Stimulated activated CD8-positive, alpha-beta memory T cell treated with anti-CD3 and anti-CD28 coated beads, Interleukin-7, amount 100 ng/mL, for 48 hours (primary cell): ENCODE measurements around the gene MRPL38.

ENCODE experiments used
- DNase-seq, 2 donors: peaks; one replicate each; pipeline ENCODE4 v3.0.0-alpha.2; 2020; ENCODE audit warnings: low read depth in 1 of 2; ENCODE audit errors: extremely low read depth in 1 of 2

MRPL38 gene

DNA sequence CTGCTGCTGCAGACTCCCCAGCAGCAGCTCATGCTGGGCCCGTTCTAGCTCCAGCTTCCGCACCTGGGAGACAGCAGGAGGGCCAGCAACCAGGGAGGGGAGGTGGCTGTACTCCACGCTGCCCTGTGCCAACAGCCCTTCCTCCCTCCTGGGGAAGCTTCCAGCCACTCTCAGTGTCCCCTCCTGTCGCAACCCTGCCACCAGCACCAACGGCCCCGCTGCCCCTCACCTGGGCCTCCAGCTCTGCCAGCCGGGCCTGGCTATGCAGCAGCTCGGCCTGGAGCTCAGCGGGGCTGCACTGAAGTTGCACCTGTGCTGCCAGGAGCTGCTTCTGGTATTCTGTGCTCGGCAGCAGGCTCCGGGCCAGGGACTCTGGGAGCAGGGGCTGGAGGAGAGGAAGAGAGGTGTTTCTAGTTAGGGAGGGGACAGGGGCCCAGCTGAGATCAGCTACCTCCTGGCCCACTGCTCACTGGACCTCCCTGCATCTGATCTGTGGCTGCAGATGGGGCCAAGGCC is 15.4 kb upstream of the MRPL38 start:
- no peak for DNase-seq

DNA sequence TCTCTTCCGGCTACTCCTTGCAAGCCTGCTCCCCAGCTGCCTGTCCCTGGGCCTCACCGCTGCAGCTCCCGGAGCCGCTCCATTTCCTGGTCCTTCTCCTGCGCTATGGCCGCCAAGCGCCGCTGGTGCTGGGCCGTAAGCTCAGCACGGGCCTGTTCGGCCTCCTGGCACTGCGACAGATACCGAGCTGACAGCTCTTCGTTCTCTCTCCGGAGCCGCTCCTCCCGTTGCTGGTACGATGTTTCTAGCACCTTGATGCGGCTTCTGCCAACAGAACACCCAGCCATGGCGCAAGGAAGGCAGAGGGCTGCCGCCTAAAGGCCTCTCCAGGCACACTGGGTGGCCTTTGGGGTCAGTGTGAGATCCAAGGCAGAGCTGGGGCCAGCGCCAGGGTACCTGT is 14.9 kb upstream of the MRPL38 start:
- no peak for DNase-seq

DNA sequence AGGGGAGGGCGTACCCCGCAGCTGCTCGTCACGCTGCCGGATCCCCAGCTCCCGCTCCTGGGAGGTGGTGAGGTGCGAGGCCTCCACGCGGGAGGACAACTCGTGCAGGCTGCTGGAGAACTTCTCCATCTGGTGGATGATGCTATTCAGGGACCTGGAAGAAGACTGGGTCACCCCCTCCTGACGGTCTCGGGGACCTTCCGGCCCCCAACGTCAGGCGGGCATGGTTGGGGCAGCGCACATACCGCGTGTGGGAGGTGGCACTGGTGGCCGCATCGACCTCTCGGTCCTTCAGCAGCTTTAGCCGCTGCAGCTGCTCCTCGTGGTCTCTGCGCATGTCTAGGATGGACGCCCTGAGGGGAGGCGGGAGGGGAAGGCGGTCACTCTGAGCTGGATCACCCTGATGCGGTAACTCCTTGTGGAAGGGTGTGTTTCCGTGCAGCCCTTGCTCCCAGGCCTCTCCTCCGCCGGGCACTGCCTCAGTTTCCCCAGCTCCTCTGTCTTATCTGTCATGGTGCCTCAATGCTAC is 13.3 kb upstream of the MRPL38 start:
- no peak for DNase-seq

DNA sequence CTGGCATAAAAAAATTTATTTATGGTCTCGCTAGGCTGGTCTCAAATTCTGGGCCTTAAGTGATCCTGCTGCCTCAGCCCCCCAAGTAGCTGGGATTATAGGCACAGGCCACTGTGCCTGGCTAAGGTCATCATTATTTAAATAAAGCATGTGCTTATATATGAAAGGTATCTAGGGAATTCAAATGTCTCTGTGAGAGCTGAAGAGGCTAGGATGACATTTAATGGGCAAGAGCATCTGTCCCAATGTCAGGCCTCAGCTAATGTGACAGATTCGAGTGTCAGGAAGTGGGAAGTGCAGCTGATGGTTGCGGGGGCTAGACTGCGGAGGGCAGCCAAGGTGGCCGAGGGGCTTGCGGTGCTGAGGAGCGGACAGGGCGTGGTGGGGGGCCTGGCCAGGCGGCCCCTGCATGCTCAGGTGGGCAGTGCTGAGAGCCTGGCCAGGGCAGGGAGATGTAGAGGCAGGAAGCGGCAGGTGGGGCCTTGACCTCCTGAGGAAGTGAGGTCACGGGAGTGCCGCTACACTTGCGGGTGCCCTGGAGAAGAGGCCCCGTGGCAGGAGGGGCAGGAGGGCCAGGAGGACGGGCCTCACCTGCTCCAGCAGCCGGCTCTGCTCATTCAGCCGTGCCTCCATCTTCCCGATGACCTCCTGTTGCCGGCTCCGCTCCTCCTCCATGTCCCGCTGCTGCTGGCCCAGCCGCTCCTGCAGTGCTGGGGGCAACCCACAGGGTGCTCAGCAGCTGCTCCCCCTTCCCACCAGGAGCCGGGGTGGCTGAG is 12.6 kb upstream of the MRPL38 start:
- DNase-seq: no peak

DNA sequence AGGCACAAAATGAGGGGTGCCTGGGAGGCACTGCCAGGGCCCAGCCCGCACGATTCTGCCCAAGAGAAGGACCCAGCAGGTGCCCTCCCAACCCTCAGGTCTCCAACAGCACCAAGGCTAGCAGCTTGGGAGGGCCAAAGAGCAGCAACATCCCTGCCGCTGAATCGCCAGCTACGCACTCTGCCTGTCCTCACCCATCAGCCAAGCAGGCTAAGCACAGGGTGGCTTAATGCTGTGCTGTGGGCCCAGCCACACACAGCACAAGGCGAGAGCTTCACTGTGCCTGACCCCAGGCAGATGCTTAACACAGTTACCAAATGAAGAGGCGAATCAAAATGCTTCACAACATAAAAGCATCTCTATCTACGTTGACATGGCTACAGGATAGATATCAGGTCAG is 10.6 kb upstream of the MRPL38 start:
- DNase-seq: no peak

DNA sequence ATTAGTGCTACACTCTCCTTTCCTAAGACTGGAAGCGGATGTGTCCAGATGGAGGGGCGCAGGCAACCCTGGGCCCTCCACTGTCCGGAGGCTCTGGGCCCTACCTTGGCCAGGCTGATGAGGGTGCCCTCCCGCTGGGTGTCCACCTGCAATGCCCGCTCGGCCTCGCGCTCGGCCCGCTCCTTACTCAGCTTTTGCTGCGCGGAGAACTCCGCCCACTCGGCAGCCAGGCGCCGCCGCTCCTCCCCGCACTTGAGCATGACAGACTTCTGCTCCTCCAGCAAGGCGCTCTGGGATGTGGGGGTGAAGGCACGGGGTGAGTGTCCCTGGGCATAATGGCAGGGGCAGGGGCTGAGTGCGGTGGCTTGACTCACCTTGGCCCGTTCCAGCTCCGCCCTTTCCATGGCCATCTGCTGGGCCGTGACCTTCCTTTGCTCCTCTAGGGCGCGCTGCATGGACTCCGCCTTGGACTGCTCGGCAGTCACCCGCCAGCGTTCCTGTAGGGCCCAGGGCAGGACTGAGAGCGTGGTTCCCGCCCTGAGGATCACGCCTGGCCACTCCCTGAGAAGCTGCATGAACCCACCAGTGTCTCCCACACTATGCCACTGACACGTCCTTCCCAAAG is 10.1 kb upstream of the MRPL38 start:
- DNase-seq: no peak

DNA sequence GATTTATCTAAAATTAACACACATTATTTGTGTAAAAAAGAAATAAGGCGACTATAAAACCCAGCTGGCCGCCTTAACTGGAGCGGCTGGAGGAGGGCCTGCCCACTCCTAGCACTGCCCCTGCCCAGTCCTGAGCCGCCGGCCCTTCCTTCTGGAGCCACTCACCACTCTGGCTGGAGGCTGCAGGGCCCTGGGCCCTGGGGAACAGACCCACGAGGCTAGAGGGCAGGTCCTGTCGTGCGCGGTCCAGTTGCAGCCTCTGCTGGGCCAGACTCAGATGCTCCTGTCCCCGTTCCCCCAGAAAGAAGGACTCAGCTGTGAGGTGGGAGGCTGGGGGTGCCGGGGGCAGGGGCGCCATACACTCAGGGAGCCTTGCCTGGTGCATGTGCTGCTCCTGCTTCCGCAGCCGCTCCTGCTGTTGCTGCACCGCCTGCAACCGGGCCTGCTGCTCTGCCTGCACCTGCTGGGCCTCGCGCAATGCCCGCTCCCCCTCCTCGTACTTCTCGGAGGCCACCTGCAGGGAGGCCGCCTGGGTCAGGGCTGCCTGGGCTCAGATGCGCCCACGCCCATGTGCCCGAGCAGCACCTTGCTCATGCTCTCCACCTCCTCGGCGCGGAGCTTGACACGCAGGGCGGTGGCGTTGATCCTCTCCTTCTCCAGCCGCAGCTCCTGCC is 9.0 kb upstream of the MRPL38 start:
- DNase-seq: no peak

DNA sequence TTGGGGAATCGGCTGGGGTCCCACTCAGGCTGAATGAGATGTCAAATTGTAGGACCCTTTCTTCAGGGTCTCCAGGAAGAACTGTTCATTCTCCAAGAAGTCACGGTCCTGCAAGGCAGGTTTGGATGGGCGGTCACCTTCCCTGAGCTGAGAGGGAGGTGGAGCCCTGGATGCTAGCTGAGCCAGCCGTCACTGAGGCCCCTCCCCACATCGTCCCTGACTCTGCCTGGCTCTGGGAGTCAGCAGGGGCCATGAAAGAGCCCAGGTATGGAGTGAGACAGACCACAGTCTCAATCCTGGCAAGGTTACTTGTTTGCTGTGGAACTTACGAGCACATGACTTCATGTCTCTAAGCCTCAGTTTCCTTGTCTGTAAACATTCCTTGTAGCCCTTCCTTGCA is 6.0 kb upstream of the MRPL38 start:
- no peak for DNase-seq

DNA sequence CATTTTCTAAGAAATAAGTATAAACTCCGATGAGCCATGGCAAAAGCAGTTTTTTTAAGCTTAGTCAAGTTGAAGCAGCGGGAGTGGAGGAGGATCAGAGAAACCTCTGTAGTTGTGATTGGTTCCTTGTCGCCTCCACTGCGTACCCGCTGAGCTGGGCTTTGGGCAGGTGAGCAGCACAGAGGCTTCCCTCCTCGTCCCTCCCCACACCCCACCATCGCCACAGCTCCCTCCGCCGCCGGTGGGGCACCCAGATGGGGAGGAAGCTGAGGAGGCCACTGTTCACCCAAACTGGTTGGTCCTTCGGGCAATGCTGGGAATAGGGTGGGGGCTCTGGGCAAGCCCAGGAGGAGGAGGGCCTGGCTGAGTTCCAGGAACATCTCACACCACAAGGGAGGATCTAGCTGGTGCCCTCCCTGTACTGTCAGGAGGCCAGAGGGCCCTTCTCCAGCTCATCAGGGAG is 5.2 kb upstream of the MRPL38 start:
- no peak for DNase-seq

DNA sequence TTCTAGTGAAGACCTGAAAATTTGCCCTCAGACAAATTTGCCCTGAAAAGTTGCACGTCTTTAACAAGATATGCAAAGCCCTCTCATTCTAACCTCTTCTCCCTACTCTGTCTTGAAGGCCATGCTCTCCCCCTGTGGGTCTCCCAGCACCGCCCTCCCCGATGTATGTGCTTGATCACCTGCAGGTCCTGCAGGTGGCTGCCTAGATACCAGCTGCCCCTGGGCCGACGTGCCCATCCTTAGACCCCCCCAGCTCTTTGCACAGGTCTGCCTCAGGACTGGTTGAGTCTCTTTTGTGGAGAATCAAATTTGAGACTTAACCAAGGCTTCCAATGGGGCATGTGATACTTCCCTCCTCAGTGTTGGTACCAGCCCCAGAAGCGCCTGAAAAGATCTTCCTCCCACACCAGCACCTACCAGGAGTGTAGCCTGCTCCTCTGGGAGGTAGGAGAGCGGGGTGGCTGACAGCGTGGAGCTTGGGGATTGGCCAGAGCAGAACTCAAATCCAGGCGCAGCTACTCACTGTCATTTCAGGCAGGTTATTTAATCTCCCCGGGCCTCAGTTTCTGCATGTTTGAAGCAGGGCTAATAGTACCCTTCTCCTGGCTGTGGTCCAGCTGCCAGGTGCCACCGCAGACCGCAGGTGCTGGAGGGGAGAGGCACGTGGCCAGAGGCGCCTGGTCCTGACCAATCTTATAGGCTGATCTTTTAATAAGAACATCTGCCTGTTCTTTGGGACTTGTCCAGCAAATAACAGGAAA is 4.5 kb upstream of the MRPL38 start:
- DNase-seq: no peak

DNA sequence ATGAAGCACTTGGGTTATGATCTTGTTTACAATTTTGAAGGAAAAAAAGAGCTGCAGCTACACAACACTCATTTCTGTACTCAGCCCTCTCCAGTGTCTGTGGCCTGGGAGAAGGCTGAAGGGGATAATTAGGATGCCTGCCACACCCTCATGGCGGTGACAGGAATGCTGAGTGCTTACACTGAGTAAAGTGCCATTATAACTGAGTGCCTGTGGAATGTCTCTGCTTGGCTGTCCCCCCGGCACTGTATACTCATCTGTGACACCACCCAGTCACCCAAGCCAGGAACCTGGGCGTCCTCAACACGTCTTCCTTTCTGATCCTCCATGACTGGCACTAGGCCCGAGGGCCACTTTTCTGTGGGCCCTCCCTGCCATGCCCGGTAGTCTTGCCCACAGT is 3.5 kb upstream of the MRPL38 start:
- no peak for DNase-seq

DNA sequence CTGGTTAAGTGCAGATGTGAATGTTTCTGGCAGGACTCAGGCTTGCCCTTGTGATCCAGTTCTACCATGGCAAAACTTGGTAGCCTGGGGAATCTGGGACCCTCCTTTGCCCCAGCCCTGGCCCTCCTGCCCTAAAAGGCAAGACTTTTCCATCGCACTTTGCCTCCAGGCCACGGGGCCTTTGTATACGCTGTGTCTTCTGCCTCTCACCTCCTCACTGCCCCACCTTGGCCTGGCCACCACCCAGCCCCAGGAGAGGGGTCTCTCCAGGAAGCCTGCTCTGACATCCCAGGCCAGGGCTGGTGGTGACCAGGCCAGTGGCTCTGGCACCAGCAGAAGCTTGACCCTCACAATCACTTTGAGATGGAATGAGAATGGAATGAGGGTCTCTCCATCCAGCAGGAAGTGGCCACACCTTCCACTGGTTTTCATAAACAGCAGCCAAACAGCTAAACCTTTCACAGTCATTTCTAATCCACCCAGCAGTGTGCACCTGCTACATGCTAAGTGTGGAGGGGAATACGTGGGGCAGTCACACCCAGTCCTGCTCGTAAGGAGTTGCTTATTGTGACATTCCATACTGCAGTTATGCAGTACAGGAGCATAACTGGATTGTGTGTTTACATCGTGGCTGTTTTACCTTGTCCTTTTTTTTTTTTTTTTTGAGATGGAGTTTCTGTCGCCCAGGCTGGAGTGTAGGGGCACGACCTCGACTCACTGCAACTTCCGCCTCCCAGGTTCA is 1.6 kb upstream of the MRPL38 start:
- DNase-seq: no peak

DNA sequence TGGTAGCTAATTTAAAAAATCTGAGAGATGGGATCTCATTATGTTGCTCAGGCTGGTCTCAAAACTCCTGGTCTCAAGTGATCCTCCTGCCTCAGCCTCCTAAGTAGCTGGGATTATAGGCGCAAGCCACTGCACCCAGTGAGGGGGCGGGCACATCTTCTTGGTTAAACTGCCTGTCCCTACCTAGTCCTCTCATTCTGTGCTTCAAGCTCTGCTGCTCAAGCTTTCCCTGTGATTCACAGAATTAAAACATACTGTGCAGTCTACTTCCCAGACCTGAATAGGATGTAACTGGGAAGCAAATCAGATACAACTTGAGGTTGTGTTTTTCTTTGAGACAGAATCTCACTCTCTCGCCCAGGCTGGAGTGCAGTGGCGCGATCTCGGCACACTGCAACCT is 2.3 kb downstream of the MRPL38 start:
- no peak for DNase-seq

DNA sequence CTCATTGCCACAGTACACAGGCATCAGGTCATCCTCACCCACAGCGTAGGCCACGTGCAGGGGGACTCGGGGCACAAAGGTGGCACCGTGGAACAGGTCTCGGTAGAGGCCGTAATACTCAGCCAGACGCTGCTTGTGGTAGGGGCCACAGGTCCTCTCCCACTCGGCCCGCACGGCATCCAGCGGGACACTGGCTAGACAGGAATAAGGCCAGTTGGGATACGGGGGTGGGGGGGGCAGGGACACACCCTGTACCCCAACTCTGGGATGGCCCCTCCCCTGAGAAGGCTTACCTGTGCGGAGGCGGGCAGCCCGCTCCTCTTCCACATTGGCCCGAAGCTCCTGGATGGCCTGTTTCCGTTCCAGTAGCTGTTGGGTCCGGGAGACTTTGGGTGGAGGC is 3.0 kb downstream of the MRPL38 start:
- DNase-seq: no peak

DNA sequence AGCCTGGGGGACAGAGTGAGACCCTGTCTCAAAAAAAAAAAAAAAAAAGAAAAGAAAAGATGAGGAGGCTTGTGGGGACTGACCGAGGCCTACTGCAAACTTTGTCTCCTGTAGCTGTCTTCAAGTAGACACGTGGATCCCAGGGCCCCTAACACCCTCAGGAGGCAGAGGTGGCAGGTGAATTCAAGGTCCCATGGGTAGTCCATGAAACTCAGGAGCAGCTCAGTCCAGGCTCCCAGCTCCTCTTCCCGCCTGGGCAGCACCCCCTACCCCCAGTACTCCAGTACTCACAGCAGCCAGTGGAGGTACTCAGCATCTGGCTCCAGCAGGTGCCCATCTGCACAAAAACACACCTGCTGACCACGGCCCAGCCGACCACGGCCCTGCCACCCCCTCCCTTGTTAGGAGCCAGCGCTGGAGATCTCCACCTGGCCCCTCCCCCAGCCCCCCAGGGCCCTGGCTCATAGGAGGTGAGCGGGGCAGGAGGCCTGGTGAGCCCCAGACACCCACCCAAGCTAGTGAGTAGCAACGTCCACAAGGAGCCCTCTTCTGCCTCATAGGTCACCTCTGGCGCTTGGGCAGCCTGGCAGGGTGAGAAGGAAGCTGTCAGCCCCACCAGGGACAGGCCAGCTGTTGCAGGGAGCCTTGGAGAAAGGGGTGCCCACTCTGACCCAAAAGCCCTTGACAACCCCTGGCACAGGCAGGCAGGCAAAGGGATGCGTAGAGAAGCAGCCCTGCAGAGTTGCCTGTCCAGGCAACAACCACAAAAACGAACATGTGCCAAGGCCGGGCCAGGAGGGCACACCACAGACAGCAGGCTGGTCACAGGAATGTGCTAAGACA is 3.8 kb downstream of the MRPL38 start:
- no peak for DNase-seq

DNA sequence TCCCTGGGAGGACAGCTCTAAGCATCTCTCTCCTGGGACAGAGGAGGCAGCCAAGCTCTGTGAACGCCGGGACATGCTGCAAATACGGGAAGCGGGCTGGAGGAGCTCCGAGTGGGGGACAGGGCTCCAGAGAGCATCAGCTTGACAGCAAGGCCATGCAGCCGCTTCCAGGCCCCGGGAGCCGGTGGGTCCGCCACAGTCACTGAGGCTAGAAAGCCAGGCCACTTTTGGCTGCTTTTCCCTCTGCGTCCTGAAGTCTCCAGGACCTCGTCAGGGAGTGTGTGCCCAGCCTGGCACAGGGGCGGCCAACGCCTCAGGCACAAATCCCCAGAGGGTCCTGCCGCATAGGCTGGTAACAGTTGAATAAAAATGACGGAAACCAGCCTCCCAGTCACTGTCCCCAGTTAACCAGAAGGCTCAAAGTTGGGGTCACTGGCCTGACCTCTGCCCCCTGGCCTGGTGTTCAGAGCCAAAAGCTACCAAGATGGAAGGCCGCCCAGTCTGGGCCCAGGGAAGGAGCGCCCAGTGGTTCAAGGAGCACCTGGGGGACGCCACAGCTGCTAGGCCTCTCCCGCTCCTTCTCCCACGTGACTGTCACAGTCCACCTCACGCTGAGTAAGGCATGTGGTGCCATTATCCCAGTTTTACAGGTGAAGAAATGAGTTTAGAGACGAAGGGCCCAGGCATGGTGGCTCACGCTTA is 4.8 kb downstream of the MRPL38 start:
- no peak for DNase-seq

DNA sequence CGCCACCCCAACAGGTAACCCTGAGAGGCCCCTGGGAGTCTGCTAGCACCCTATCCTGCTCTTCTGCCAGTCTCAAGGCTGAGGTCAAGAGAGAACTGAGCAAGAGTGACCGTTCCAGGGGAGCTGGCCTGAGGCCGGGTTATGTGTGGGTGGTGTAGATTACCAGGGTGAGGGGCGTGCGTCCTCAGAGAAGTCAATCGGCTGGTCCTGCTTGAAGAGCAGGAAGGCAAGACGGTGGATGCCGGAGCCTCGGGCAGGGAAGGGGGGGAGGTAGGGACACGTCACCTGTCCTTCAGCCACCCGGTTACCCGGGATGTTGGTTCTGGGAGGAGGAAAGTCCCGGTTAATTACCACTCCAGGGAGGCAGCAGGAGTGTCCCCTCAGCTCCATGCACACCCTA is 5.3 kb downstream of the MRPL38 start:
- DNase-seq: no peak

DNA sequence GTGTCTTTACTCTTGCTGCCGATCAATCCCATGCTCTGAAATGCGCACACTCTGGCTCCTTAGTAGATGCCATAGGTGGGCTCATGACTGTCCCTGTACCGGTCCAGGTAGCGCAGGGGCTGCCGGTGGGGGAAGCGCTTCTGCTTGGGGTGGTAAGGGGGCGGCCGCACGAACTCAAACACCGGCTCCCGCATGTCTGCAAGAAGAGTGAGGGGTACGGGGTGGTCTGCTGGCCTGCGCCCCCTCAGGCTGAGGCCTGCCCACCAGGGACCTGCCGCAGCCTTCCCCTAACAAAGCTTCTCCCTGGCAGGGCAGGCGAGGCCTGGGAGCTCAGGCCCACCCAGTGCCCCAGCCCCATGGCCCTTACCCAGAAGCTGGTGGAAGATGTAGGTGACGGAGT is 5.9 kb downstream of the MRPL38 start:
- DNase-seq: no peak

DNA sequence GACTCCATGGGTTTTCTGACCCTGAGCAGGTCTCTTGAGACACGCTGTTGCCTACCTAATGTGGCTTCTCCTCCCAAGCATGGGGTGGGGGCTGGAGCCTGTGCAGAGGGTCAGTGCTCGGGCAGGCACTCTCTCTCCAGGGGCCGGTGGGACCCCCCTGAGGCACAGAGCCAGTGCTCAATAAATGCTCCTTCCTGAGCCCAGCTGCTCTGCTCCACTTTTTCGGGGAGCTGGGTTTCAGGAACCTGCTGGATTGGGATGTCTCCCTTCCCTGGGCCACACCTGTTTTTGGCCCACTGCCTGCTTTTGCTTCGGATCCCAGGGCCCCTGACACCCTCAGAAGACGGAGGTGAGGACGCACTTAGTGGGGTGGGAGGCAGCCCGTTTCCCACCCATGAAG is 6.6 kb downstream of the MRPL38 start:
- no peak for DNase-seq
